ENCODE data around the gene GEMIN4.
"Not testable (repeated sequence)": the region's sequence is repeated elsewhere in the genome, so short reads cannot be mapped to it uniquely, and the experiment has no call there.

GEMIN4 gene

GRCh38 chr17:789160-789840, 37.2 kb upstream of the GEMIN4 start:
- H3K4me3 ChIP-seq (ENCODE audit: control insufficient read depth, low read depth, low read length): no peak overlapping the region
- TF ChIP-seq CTCF (conservative IDR thresholded peaks at IDR 0.05; ENCODE audit: control insufficient read depth, insufficient read depth, low read depth, low read length): no peak
- no peak for DNase-seq (ENCODE audit: low read depth)

- DNase-seq (ENCODE audit: low read depth): no peak
- TF ChIP-seq CTCF (conservative IDR thresholded peaks at IDR 0.05; ENCODE audit: control insufficient read depth, insufficient read depth, low read depth, low read length): no peak
- no peak overlapping the region for H3K4me3 ChIP-seq (ENCODE audit: control insufficient read depth, low read depth, low read length)
These were observed 36.5 kb upstream of the GEMIN4 start for GRCh38 chr17:788551-788950.

- no peak for DNase-seq (ENCODE audit: low read depth)
- no peak overlapping the region for H3K4me3 ChIP-seq (ENCODE audit: control insufficient read depth, low read depth, low read length)
- TF ChIP-seq CTCF (conservative IDR thresholded peaks at IDR 0.05; ENCODE audit: control insufficient read depth, insufficient read depth, low read depth, low read length): no peak
These were observed 35.7 kb upstream of the GEMIN4 start for GRCh38 chr17:787641-788221.

- H3K4me3 ChIP-seq (ENCODE audit: control insufficient read depth, low read depth, low read length); DNase-seq (ENCODE audit: low read depth): not testable (repeated sequence)
These were observed 33.8 kb upstream of the GEMIN4 start for GRCh38 chr17:785901-786300.

- TF ChIP-seq CTCF (conservative IDR thresholded peaks at IDR 0.05; ENCODE audit: control insufficient read depth, insufficient read depth, low read depth, low read length): no peak
- no peak overlapping the region for H3K4me3 ChIP-seq (ENCODE audit: control insufficient read depth, low read depth, low read length)
- DNase-seq (ENCODE audit: low read depth): peak; percentile 27
These were observed 32.1 kb upstream of the GEMIN4 start for GRCh38 chr17:784143-784542.

GRCh38 chr17:781805-782731, 30.0 kb upstream of the GEMIN4 start, which contains the start of the genes GLOD4 and MRM3:
TSS of gene GLOD4 (minus strand) at chr17:782280. CDS start at chr17:782255, 25 bp downstream.
TSS of gene MRM3 (plus strand) at chr17:782353. CDS start at chr17:782379, 26 bp downstream.
- H3K4me3 ChIP-seq (ENCODE audit: control insufficient read depth, low read depth, low read length): peak within 1 kb of the TSS; percentile 99
- peak; percentile 84 for DNase-seq (ENCODE audit: low read depth)

More at GRCh38 chr17:781805-782731, 30.0 kb upstream of the GEMIN4 start, which contains the start of the genes GLOD4 and MRM3:
- TF ChIP-seq CTCF (conservative IDR thresholded peaks at IDR 0.05; ENCODE audit: control insufficient read depth, insufficient read depth, low read depth, low read length): no peak

Data from fibroblast of mammary gland (primary cell).